Activated T-helper 1 cell treated with anti-CD3 and anti-CD28 coated beads, Interleukin-2, amount 50 U/mL, for 16 hours (primary cell): Measurements from ENCODE around the gene SMIM1.

Experiments
- DNase-seq, 2 donors: peaks; one replicate each; pipeline ENCODE4 v3.0.0-alpha.2; 2020; ENCODE audit warnings: low read depth in 1 of 2, low spot score in 1 of 2

The SMIM1 gene

GRCh38 chr1:3772715-3773571 is at the start of gene SMIM1:
Gene SMIM1 (plus strand): TSS chr1:3772749. CDS start chr1:3775374, 2,625 bp downstream.
- no peak for DNase-seq

- no peak for DNase-seq
Observed at GRCh38 chr1:3722846-3723245, 49.7 kb upstream of the SMIM1 start.

GRCh38 chr1:3724416-3725030 is 48.0 kb upstream of the SMIM1 start:
- DNase-seq, result peak; percentile 59 to 72

- no peak for DNase-seq
Observed at GRCh38 chr1:3725366-3725765, 47.2 kb upstream of the SMIM1 start.

GRCh38 chr1:3727042-3727824 is 45.3 kb upstream of the SMIM1 start:
- DNase-seq, result no peak

GRCh38 chr1:3727825-3728776 is 44.4 kb upstream of the SMIM1 start:
- DNase-seq, result no peak

GRCh38 chr1:3729594-3730542 is 42.7 kb upstream of the SMIM1 start:
- DNase-seq, result no peak

GRCh38 chr1:3730543-3731247 is 41.9 kb upstream of the SMIM1 start:
- no peak for DNase-seq

- no peak for DNase-seq
Observed at GRCh38 chr1:3731583-3732433, 40.7 kb upstream of the SMIM1 start.

- no peak for DNase-seq
Observed at GRCh38 chr1:3732434-3733093, 40.0 kb upstream of the SMIM1 start.

GRCh38 chr1:3733094-3733882 is 39.3 kb upstream of the SMIM1 start:
- DNase-seq, result no peak

- DNase-seq, result no peak
Observed at GRCh38 chr1:3733883-3734589, 38.5 kb upstream of the SMIM1 start.

- DNase-seq, result no peak
Observed at GRCh38 chr1:3734602-3735001, 37.9 kb upstream of the SMIM1 start.

- DNase-seq, result no peak
Observed at GRCh38 chr1:3735027-3735681, 37.4 kb upstream of the SMIM1 start.

- no peak for DNase-seq
Observed at GRCh38 chr1:3735688-3736087, 36.9 kb upstream of the SMIM1 start.
